ENCODE results near the gene FST.

The FST gene

GRCh38 chr5:53480416-53481158 lies at the start of gene FST:
FST (plus strand) TSS chr5:53480629; CDS start chr5:53480792, 163 bp downstream.
- peak within 1 kb of the TSS; percentile 69 for H3K4me3 ChIP-seq (ENCODE audit: low read depth, low read length)
- ChIA-PET POLR2A (no interaction called here), CTCF (interaction anchor here (0.7 to 1.0 kb wide), 4 partner anchors 10 to 749 kb away, joined by 3 to 7 read pairs (median 4); no protein-coding TSS in a partner anchor)
- H3K9me3 ChIP-seq (ENCODE audit: control insufficient read depth, insufficient read depth, low read depth, low read length) = no peaks in the 10 kb centered on the region
- peaks cover 2% of the 10 kb centered on the region for H3K4me1 ChIP-seq (ENCODE audit: control insufficient read depth, insufficient read depth, low read length)
- H3K27ac ChIP-seq (ENCODE audit: extremely low read depth, low read depth, low read length) = peak within 1 kb of the TSS; percentile 68; the same call in 1 of the 2 replicates
- peaks cover 0 to 10% of the 10 kb centered on the region in 2 experiments; a peak in 1 of 3 replicates for H3K36me3 ChIP-seq (ENCODE audit: control insufficient read depth in 2 of 2, insufficient read depth in 1 of 2, low read length in 2 of 2)
- TF ChIP-seq KLF16 (tag by site-specific recombination; IDR thresholded peaks at IDR 0.05) (no peak), ZBTB17 (tag by site-specific recombination; IDR thresholded peaks at IDR 0.05) (peak; percentile 95), ZNF548 (tag by site-specific recombination; IDR thresholded peaks at IDR 0.05) (no peak), CTCF (tag by site-specific recombination; IDR thresholded peaks at IDR 0.05) (no peak), GLIS1 (tag by site-specific recombination; IDR thresholded peaks at IDR 0.05) (0 out of 2 replicates have a peak, but pooled peaks have one; percentile 11), ZSCAN23 (tag by site-specific recombination; IDR thresholded peaks at IDR 0.05) (no peak), ZNF600 (tag by site-specific recombination; IDR thresholded peaks at IDR 0.05) (0 out of 2 replicates have a peak, but pooled peaks have one; percentile 13), ZBTB20 (tag by site-specific recombination; IDR thresholded peaks at IDR 0.05) (peak; percentile 51; the same call in 1 of the 2 replicates), ZNF433 (tag by site-specific recombination; IDR thresholded peaks at IDR 0.05; ENCODE audit: low read depth) (no peak), ZFHX2 (tag by site-specific recombination; conservative IDR thresholded peaks at IDR 0.05) (peak; percentile 78), SP3 (tag by site-specific recombination; IDR thresholded peaks at IDR 0.05) (peak; percentile 36; the same call in 1 of the 2 replicates), ZBTB44 (tag by site-specific recombination; IDR thresholded peaks at IDR 0.05) (no peak), ZNF335 (tag by site-specific recombination; conservative IDR thresholded peaks at IDR 0.05) (peak; percentile 81), ZNF792 (tag by site-specific recombination; IDR thresholded peaks at IDR 0.05) (no peak), ZNF10 (tag by site-specific recombination; IDR thresholded peaks at IDR 0.05) (no peak), ZNF18 (tag by site-specific recombination; IDR thresholded peaks at IDR 0.05) (peak; percentile 58; the same call in 1 of the 2 replicates), ZNF148 (tag by site-specific recombination; IDR thresholded peaks at IDR 0.05; ENCODE audit: borderline replicate concordance) (no peak), ZBTB8A (tag by site-specific recombination; IDR thresholded peaks at IDR 0.05) (peak; percentile 29; the same call in 1 of the 2 replicates), ZSCAN30 (tag by site-specific recombination; IDR thresholded peaks at IDR 0.05) (no peak), ZNF350 (tag by site-specific recombination; IDR thresholded peaks at IDR 0.05) (no peak), KLF10 (tag by site-specific recombination; IDR thresholded peaks at IDR 0.05) (no peak), GLIS2 (tag by site-specific recombination; IDR thresholded peaks at IDR 0.05) (peak; percentile 70; the same call in 1 of the 2 replicates), TCF7L2 (IDR thresholded peaks at IDR 0.05; ENCODE audit: borderline replicate concordance, low read depth, low read length) (no peak), ZBTB48 (tag by site-specific recombination; IDR thresholded peaks at IDR 0.05) (0 out of 2 replicates have a peak, but pooled peaks have one; percentile 19), EGR2 (tag by site-specific recombination; IDR thresholded peaks at IDR 0.05; ENCODE audit: low read depth) (peak; percentile 52; the same call in 1 of the 2 replicates), PRDM10 (tag by site-specific recombination; IDR thresholded peaks at IDR 0.05) (peak; percentile 73), SALL2 (tag by site-specific recombination; IDR thresholded peaks at IDR 0.05; ENCODE audit: borderline replicate concordance) (no peak)
